Putamen (tissue), 1 donor: ENCODE results near the gene BIN1.

Source experiments
- DNase-seq: peaks from one replicate; pipeline ENCODE4 v3.0.0-alpha.2; 2016; ENCODE audit warnings: low spot score

BIN1 gene

GRCh38 chr2:127106991-127107621 lies at the start of gene BIN1:
TSS of gene BIN1 (minus strand) at chr2:127107154. CDS start at chr2:127106943, 211 bp downstream.
- DNase-seq = peak; percentile 97

GRCh38 chr2:127155947-127156346 lies 49.0 kb upstream of the BIN1 start:
- no peak for DNase-seq

GRCh38 chr2:127155028-127155581 lies 48.2 kb upstream of the BIN1 start:
- DNase-seq = no peak

- DNase-seq = no peak
These were observed 47.4 kb upstream of the BIN1 start for GRCh38 chr2:127154396-127154795.

- DNase-seq = peak; percentile 84
These were observed 46.8 kb upstream of the BIN1 start for GRCh38 chr2:127153691-127154158.

GRCh38 chr2:127150996-127151395 lies 44.0 kb upstream of the BIN1 start:
- DNase-seq = no peak

GRCh38 chr2:127149384-127149783 lies 42.4 kb upstream of the BIN1 start:
- DNase-seq = no peak

GRCh38 chr2:127146820-127147502 lies 40.0 kb upstream of the BIN1 start:
- no peak for DNase-seq

GRCh38 chr2:127146071-127146725 lies 39.2 kb upstream of the BIN1 start:
- DNase-seq = no peak

GRCh38 chr2:127145280-127145895 lies 38.4 kb upstream of the BIN1 start:
- no peak for DNase-seq

GRCh38 chr2:127143841-127144782 lies 37.2 kb upstream of the BIN1 start:
- peak; percentile 91 for DNase-seq

GRCh38 chr2:127142663-127143630 lies 36.0 kb upstream of the BIN1 start:
- DNase-seq = peak; percentile 67

- DNase-seq = no peak
These were observed 33.6 kb upstream of the BIN1 start for GRCh38 chr2:127140538-127140937.

- DNase-seq = no peak
These were observed 32.8 kb upstream of the BIN1 start for GRCh38 chr2:127139766-127140165.

- DNase-seq = no peak
These were observed 31.3 kb upstream of the BIN1 start for GRCh38 chr2:127138281-127138680.

GRCh38 chr2:127137741-127138140 lies 30.8 kb upstream of the BIN1 start:
- DNase-seq = no peak

- DNase-seq = no peak
These were observed 30.3 kb upstream of the BIN1 start for GRCh38 chr2:127137225-127137624.

- no peak for DNase-seq
These were observed 28.2 kb upstream of the BIN1 start for GRCh38 chr2:127134833-127135830.

- no peak for DNase-seq
These were observed 27.3 kb upstream of the BIN1 start for GRCh38 chr2:127134235-127134634.
